GM21576 (cell line): ENCODE data around the gene UBR4.

Experiments used
- ATAC-seq: cut with Tn5 transposase; IDR thresholded peaks from one replicate; pipeline ENCODE4 v1.9.1; 2021; ENCODE audit warnings: mild to moderate bottlenecking, moderate library complexity; ENCODE audit not compliant: unreplicated experiment

UBR4 gene

GRCh38 chr1:19038732-19039131 lies 171.3 kb downstream of the UBR4 start:
- no peak for ATAC-seq

- no peak for ATAC-seq
Measured at GRCh38 chr1:19038096-19038495, 172.0 kb downstream of the UBR4 start.

GRCh38 chr1:19037659-19038058 lies 172.4 kb downstream of the UBR4 start:
- no peak for ATAC-seq

- ATAC-seq, result no peak
Measured at GRCh38 chr1:19036813-19037605, 173.1 kb downstream of the UBR4 start.

GRCh38 chr1:19036041-19036812 lies 173.8 kb downstream of the UBR4 start:
- ATAC-seq, result no peak

- no peak for ATAC-seq
Measured at GRCh38 chr1:19035377-19036040, 174.6 kb downstream of the UBR4 start.

- no peak for ATAC-seq
Measured at GRCh38 chr1:19034721-19035120, 175.3 kb downstream of the UBR4 start.

- ATAC-seq, result no peak
Measured at GRCh38 chr1:19033926-19034680, 176.0 kb downstream of the UBR4 start.

GRCh38 chr1:19033515-19033839 lies 176.6 kb downstream of the UBR4 start:
- ATAC-seq, result no peak

- no peak for ATAC-seq
Measured at GRCh38 chr1:19032701-19033514, 177.2 kb downstream of the UBR4 start.

- no peak for ATAC-seq
Measured at GRCh38 chr1:19032413-19032695, 177.7 kb downstream of the UBR4 start.

- no peak for ATAC-seq
Measured at GRCh38 chr1:19029191-19030085, 180.6 kb downstream of the UBR4 start.

GRCh38 chr1:19028546-19029129 lies 181.4 kb downstream of the UBR4 start:
- no peak for ATAC-seq

- ATAC-seq, result no peak
Measured at GRCh38 chr1:19028110-19028509, 182.0 kb downstream of the UBR4 start.
